HepG2 (cell line): ENCODE results near the gene ZNF384. TPM values are rescaled to one million over a fixed set of nuclear protein-coding genes. Genes with fewer than 3 reads are reported as not detected.

Experiments
- AKNA ChIP-seq: sonication (generic); formaldehyde crosslinking; IDR thresholded peaks from 2 replicates; pipeline ENCODE4 v1.4.0; 2020; ENCODE audit warnings: missing genetic modification reagents, borderline replicate concordance
- ARHGAP35 ChIP-seq: sonication (generic); formaldehyde crosslinking; IDR thresholded peaks from 2 replicates; pipeline ENCODE4 v1.9.0; 2022; ENCODE audit warnings: mild to moderate bottlenecking, inconsistent platforms, moderate library complexity, missing genetic modification reagents, borderline replicate concordance
- DMAP1 ChIP-seq: IDR thresholded peaks from 2 replicates; pipeline ENCODE4 v1.6.1; 2016
- EEA1 ChIP-seq: sonication (generic); formaldehyde crosslinking; IDR thresholded peaks from 2 replicates; pipeline ENCODE4 v1.5.1; 2020; ENCODE audit warnings: mild to moderate bottlenecking, missing genetic modification reagents, borderline replicate concordance
- ISL2 ChIP-seq: sonication (generic); formaldehyde crosslinking; IDR thresholded peaks from 2 replicates; pipeline ENCODE4 v1.5.0; 2020; ENCODE audit warnings: missing genetic modification reagents
- MED13 ChIP-seq: sonication (generic); formaldehyde crosslinking; IDR thresholded peaks from 2 replicates; pipeline ENCODE4 v1.5.0; 2020; ENCODE audit warnings: missing genetic modification reagents
- MYC ChIP-seq: sonication (generic); formaldehyde crosslinking; IDR thresholded peaks from 2 replicates; pipeline ENCODE4 v1.9.0; 2021; ENCODE audit warnings: missing genetic modification reagents, borderline replicate concordance
- NFRKB ChIP-seq: fragments of 450-650 bp; IDR thresholded peaks from 2 replicates; pipeline ENCODE4 v1.6.1; 2017
- TCF12 ChIP-seq, 2 experiments: fragments of 450-650 bp in 1 of 2; sonication (generic) in 1 of 2; formaldehyde crosslinking in 1 of 2; IDR thresholded peaks; 2 replicates each; pipeline versions ENCODE4 v1.6.1 to v1.8.0; 2017 to 2022; ENCODE audit warnings: antibody characterized with exemption in 1 of 2, mild to moderate bottlenecking in 1 of 2, missing genetic modification reagents in 1 of 2, moderate library complexity in 1 of 2
- TEAD2 ChIP-seq: sonication (generic); formaldehyde crosslinking; IDR thresholded peaks from 2 replicates; pipeline ENCODE4 v1.9.0; 2021; ENCODE audit warnings: missing genetic modification reagents
- ZFP82 ChIP-seq: sonication (generic); formaldehyde crosslinking; IDR thresholded peaks from 2 replicates; pipeline ENCODE4 v1.5.1; 2020; ENCODE audit warnings: mild to moderate bottlenecking, missing genetic modification reagents, borderline replicate concordance
- ZMYM4 ChIP-seq: sonication (generic); formaldehyde crosslinking; IDR thresholded peaks from 2 replicates; pipeline ENCODE4 v1.8.1; 2023; ENCODE audit warnings: mild to moderate bottlenecking, missing genetic modification reagents
- ZNF282 ChIP-seq: fragments of 450-650 bp; IDR thresholded peaks from 2 replicates; pipeline ENCODE4 v1.6.1; 2018; ENCODE audit not compliant: partially characterized antibody
- ZNF530 ChIP-seq: sonication (generic); formaldehyde crosslinking; IDR thresholded peaks from 2 replicates; pipeline ENCODE4 v1.5.0; 2020; ENCODE audit warnings: low read depth, mild to moderate bottlenecking, missing genetic modification reagents
- ZNF567 ChIP-seq: sonication (generic); formaldehyde crosslinking; IDR thresholded peaks from 2 replicates; pipeline ENCODE4 v1.8.1; 2023; ENCODE audit warnings: mild to moderate bottlenecking, missing genetic modification reagents, borderline replicate concordance
- ZNF598 ChIP-seq: sonication (generic); formaldehyde crosslinking; IDR thresholded peaks from 2 replicates; pipeline ENCODE4 v1.5.1; 2020; ENCODE audit warnings: mild to moderate bottlenecking, missing genetic modification reagents, borderline replicate concordance
- ZNF687 ChIP-seq: sonication (generic); formaldehyde crosslinking; IDR thresholded peaks from 2 replicates; pipeline ENCODE4 v1.5.1; 2020; ENCODE audit warnings: mild to moderate bottlenecking, missing genetic modification reagents, moderate library complexity
- ZNF761 ChIP-seq: sonication (generic); formaldehyde crosslinking; conservative IDR thresholded peaks from 2 replicates; pipeline ENCODE4 v1.4.0; 2020; ENCODE audit warnings: mild to moderate bottlenecking, missing genetic modification reagents
- polyA plus RNA-seq, 8 experiments: library from polyadenylated mRNA; depleted of rRNA in 3 of 8; stranded (reverse) in 7 of 8; unstranded in 1 of 8; fragments of >200 nt; fragmentation: Illumina TruSeq in 4 of 8; extraction: Trizol in 4 of 8; gene quantifications; 2 replicates each; pipeline versions ENCODE4 v1.2.1 to v1.2.3, GENCODE V29; 2011 to 2016; ENCODE audit warnings: low read depth in 4 of 8, missing spikeins in 1 of 8, mixed read lengths in 1 of 8; ENCODE audit not compliant: insufficient read depth in 1 of 8
- total RNA-seq, 5 experiments: library from RNA; depleted of rRNA; stranded (reverse); fragments of >200 nt; fragmentation: Illumina TruSeq; extraction: Trizol; gene quantifications; 2 replicates each; pipeline ENCODE4 v1.2.3, GENCODE V29; 2016; ENCODE audit warnings: low read depth in 1 of 5
- TF ChIP-seq, protein P1 (sequence below): IDR thresholded peaks from 2 replicates; pipeline ENCODE4 v1.6.1; 2018; ENCODE audit warnings: missing genetic modification reagents, mild to moderate bottlenecking, missing compliant biosample characterization

Gene ZNF384
- total and polyA plus RNA-seq, 2 of the 13 experiments (the other 11 are each of a cell fraction or from before 2014, with no cell fraction given) = 23.6 to 55.3 TPM

DNA sequence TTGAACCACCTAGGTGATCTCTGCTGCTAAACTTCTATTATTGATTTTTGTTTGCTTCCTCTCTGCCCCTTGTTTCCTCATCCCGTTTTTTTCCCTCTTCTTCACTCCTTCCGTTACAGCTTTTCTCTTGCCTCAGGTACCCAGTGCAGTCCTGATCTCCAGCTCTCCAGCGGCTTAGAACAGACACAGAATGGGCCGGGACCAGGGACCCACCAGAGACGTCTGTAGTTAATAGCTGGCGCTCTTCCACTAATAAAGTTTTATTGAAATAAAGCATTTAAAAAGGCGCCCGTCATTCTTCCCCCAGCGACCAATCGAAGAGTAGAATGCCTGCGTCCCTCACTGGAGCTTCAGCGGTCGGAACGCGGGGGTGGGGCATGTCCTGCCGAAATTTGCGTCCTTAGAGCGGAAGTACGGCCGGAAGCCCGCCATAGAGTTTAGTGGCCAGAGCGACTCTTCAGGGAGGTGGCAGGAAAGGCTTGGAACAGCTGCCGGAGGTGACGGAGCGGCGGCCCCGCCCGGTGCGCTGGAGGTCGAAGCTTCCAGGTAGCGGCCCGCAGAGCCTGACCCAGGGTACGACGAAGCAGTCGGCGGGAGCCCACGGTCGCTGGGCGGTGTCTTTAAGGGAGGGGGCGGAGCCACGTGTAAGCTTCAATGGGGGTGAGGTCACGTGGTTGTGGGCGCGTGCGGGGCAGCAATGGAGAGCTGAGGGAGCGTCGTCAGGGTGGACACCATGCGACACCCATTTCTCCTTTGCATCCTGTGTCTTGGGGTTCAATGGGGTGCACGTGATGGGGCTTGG, 34.6 kb upstream of the ZNF384 start, which contains the start of gene COPS7A (continued):
- TF ChIP-seq AKNA = no peak
- TF ChIP-seq TCF12 (IDR thresholded peaks at IDR 0.05) = no peak
- no peak; the same call in 1 of the 2 replicates for TF ChIP-seq TCF12 (CRISPR knock-in tag; IDR thresholded peaks at IDR 0.05)
- peak; percentile 83 for TF ChIP-seq ARHGAP35 (CRISPR knock-in tag)
- no peak for TF ChIP-seq ZFP82 (CRISPR knock-in tag)
- peak; percentile 59; the same call in 1 of the 2 replicates for TF ChIP-seq EEA1 (CRISPR knock-in tag)
- 0 out of 2 replicates have a peak, but pooled peaks have one; percentile 55 for TF ChIP-seq ZNF567 (CRISPR knock-in tag)
- no peak for TF ChIP-seq ZNF282
- TF ChIP-seq ZNF530 (CRISPR knock-in tag) = no peak
- peak; percentile 87 for TF ChIP-seq ZMYM4
- peak; percentile 58 for TF ChIP-seq ISL2 (CRISPR knock-in tag)
- TF ChIP-seq DMAP1 (CRISPR knock-in tag) = peak; percentile 91
- TF ChIP-seq, protein P1, sequence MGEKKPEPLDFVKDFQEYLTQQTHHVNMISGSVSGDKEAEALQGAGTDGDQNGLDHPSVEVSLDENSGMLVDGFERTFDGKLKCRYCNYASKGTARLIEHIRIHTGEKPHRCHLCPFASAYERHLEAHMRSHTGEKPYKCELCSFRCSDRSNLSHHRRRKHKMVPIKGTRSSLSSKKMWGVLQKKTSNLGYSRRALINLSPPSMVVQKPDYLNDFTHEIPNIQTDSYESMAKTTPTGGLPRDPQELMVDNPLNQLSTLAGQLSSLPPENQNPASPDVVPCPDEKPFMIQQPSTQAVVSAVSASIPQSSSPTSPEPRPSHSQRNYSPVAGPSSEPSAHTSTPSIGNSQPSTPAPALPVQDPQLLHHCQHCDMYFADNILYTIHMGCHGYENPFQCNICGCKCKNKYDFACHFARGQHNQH (CRISPR knock-in tag) = peak; percentile 78
- no peak for TF ChIP-seq NFRKB
- TF ChIP-seq MED13 (CRISPR knock-in tag) = peak; percentile 28; the same call in 1 of the 2 replicates
- TF ChIP-seq TEAD2 (CRISPR knock-in tag) = peak; percentile 86; the same call in 1 of the 2 replicates
- peak; percentile 95 for TF ChIP-seq MYC (CRISPR knock-in tag)
- peak; percentile 74; the same call in 1 of the 2 replicates for TF ChIP-seq ZNF761 (CRISPR knock-in tag)
- TF ChIP-seq ZNF687 (CRISPR knock-in tag) = peak; percentile 99
- peak; percentile 62; the same call in 1 of the 2 replicates for TF ChIP-seq ZNF598 (CRISPR knock-in tag)
